BLaER1 treated with 17β-estradiol and CSF1 and Interleukin-3, amounts not matched to agents 10 nM and 100 nM (cell line): Measurements from ENCODE around the gene ZNF273.
"Not testable (repeated sequence)": the region's sequence is repeated elsewhere in the genome, so short reads cannot be mapped to it uniquely, and the experiment has no call there.

Source experiments
- H3K27ac ChIP-seq, 11 experiments: shearing (Covaris generic); formaldehyde crosslinking; 2 replicates each; pipeline ENCODE4 v1.8.1; 2022
- H3K27me3 ChIP-seq, 11 experiments: shearing (Covaris generic); formaldehyde crosslinking; 2 replicates each; pipeline ENCODE4 v1.8.1; 2022
- H3K36me3 ChIP-seq, 11 experiments: shearing (Covaris generic); formaldehyde crosslinking; 2 replicates each; pipeline ENCODE4 v1.8.1; 2022
- H3K4me1 ChIP-seq, 10 experiments: shearing (Covaris generic); formaldehyde crosslinking; 2 replicates each; pipeline ENCODE4 v1.8.1; 2022
- H3K4me2 ChIP-seq, 11 experiments: shearing (Covaris generic); formaldehyde crosslinking; 2 replicates each; pipeline ENCODE4 v1.8.1; 2022
- H3K4me3 ChIP-seq, 10 experiments: shearing (Covaris generic); formaldehyde crosslinking; 2 replicates each; pipeline ENCODE4 v1.8.1; 2022
- H3K9ac ChIP-seq, 11 experiments: shearing (Covaris generic); formaldehyde crosslinking; 2 replicates each; pipeline ENCODE4 v1.8.1; 2022
- H3K9me3 ChIP-seq, 11 experiments: shearing (Covaris generic); formaldehyde crosslinking; replicated peaks in 1 of 11; 2 replicates each; pipeline ENCODE4 v1.8.1; 2022
- H4K20me1 ChIP-seq, 11 experiments: shearing (Covaris generic); formaldehyde crosslinking; 2 replicates each; pipeline ENCODE4 v1.8.1; 2022
- Cebpa-rat ChIP-seq, 11 experiments: shearing (Covaris generic); IDR thresholded peaks; 2 replicates each; pipeline ENCODE4 v1.8.1; 2022

The ZNF273 gene

DNA sequence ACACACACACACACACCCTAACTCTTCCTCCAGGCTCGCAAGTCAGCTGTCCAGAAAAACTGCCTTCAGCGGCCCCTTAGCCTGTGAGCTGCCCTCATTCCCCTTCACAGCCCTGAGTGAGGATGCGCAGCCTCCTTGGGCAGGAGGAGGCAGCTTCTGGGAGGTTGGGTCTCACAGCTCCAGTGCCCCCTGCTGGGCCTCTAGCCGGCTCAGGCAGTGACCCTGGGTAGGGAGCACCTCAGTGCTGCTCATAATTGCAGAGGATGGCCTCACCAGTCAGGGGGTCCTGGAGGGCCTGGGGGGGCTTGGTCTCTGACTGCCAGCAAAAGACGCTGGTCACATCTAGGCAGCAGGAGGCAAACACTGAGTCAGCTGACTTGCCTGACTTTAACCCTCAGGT is 43.7 kb downstream of the ZNF273 start:
- Histone ChIP-seq H3K4me3 (no peak overlapping the region), H4K20me1 (no peaks in the 10 kb centered on the region), H3K9ac (no peak overlapping the region), H3K9me3 (peaks cover 0 to 9% (median 0%) of the 10 kb centered on the region in 11 experiments; a peak in 4 of 22 replicates), H3K27ac (no peak overlapping the region), H3K4me2 (no peak overlapping the region), H3K36me3 (no peaks in the 10 kb centered on the region), H3K4me1 (peaks cover 0 to 5% (median 0%) of the 10 kb centered on the region in 10 experiments; a peak in 1 of 20 replicates), H3K27me3 (no peaks in the 10 kb centered on the region)
- no peak for TF ChIP-seq Cebpa-rat (IDR thresholded peaks at IDR 0.05)

DNA sequence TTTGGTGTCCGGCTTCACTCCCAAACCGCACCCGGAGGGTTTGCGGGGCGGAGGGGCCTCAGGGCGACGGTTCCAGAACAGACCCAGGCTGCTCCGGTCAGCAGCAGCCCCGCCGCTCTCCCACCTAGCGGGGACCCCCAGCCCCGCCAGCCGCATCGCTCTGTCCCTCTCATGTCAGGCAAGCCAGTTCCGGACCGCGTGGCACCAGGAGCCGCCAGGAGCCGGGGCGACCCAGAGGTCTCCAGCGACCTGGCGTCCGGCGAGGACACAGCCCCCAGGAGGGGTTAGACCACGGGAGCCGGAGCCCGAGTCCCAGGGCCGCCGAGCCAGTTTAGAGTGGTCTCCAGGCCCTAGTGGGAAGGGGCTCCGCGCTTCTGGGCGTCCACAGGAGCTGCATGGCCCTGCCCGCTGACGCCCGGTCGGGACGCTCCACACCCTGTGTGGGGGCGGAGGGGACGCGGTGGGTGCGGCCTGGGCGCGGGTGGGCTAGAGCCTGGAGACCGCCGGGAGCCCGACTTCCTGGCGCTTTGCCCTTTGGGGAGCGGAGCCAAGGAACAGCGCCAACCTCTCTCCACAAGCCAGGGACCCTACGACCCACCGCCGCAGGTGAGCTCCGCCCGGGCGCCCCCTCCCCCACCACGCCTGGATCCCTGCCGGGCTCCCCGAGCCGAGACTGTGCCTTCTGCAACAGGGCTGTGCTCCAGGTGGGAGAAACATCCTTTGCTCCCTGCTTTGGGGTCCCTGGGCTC is 44.4 kb downstream of the ZNF273 start:
- H3K9ac ChIP-seq, result no peak overlapping the region
- H3K27ac ChIP-seq, result no peak overlapping the region
- no peak for TF ChIP-seq Cebpa-rat (IDR thresholded peaks at IDR 0.05)
- H3K4me1 ChIP-seq, result peaks cover 0 to 5% (median 0%) of the 10 kb centered on the region in 10 experiments; a peak in 1 of 20 replicates
- no peak overlapping the region for H3K4me2 ChIP-seq
- H3K27me3 ChIP-seq, result no peaks in the 10 kb centered on the region
- no peak overlapping the region for H3K4me3 ChIP-seq
- H4K20me1 ChIP-seq, result no peaks in the 10 kb centered on the region
- no peaks in the 10 kb centered on the region for H3K36me3 ChIP-seq
- H3K9me3 ChIP-seq, result peaks cover 0 to 9% (median 0%) of the 10 kb centered on the region in 11 experiments; a peak in 4 of 22 replicates

DNA sequence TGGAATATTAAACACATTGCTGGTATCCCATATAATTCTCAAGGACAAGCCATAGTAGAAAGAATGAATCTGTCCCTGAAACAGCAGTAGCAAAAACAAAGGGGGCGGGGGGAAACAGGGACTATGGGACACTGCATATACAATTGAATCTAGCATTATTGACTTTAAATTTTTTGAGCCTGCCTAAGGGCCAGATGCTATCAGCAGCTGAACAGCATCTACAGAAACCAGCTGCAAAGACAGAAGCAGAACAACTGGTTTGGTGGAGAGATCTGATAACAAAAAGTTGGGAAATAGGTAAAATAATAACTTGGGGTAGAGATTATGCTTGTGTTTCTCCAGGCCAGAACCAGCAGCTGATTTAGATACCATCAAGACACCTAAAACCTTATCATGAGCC is 45.7 kb downstream of the ZNF273 start:
- not testable (repeated sequence) for H3K27me3 ChIP-seq, H3K4me2 ChIP-seq, H4K20me1 ChIP-seq, H3K4me1 ChIP-seq, H3K27ac ChIP-seq, H3K36me3 ChIP-seq, H3K4me3 ChIP-seq, H3K9ac ChIP-seq, H3K9me3 ChIP-seq

DNA sequence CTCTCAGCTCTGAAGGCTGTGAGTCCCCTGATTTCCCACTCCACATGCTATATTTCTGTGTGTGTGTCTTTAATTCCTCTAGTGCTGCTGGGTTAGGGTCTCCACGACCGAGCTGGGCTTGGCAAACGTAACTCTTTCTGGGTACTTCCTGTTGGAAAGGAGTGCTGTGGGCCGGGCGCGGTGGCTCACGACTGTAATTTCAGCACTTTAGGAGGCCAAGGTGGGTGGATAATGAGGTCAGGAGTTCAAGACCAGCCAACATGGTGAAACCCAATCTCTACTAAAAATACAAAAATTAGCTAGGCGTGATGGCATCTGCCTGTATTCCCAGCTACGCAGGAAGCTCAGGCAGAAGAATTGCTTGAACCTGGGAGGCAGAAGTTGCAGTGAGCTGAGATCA is 47.6 kb downstream of the ZNF273 start:
- not testable (repeated sequence) for H3K9ac ChIP-seq, H3K4me2 ChIP-seq, H3K36me3 ChIP-seq, H3K27ac ChIP-seq, H4K20me1 ChIP-seq, H3K27me3 ChIP-seq, H3K4me3 ChIP-seq, H3K4me1 ChIP-seq
- H3K9me3 ChIP-seq, result peaks cover 0 to 16% (median 6%) of the 10 kb centered on the region in 11 experiments; a peak in 10 of 22 replicates

- Histone ChIP-seq H3K9ac (no peak overlapping the region), H3K4me3 (no peak overlapping the region), H3K9me3 (peaks cover 4 to 23% (median 11%) of the 10 kb centered on the region in 11 experiments; a peak in 14 of 22 replicates), H3K4me2 (no peak overlapping the region), H3K27me3 (no peaks in the 10 kb centered on the region), H4K20me1 (no peaks in the 10 kb centered on the region), H3K4me1 (peaks cover 0 to 5% (median 0%) of the 10 kb centered on the region in 10 experiments; a peak in 1 of 20 replicates), H3K36me3 (no peaks in the 10 kb centered on the region), H3K27ac (no peak overlapping the region)
- TF ChIP-seq Cebpa-rat (IDR thresholded peaks at IDR 0.05), result no peak
Observed at GRCh38 chr7:64951250-64951848, 48.3 kb downstream of the ZNF273 start.

DNA sequence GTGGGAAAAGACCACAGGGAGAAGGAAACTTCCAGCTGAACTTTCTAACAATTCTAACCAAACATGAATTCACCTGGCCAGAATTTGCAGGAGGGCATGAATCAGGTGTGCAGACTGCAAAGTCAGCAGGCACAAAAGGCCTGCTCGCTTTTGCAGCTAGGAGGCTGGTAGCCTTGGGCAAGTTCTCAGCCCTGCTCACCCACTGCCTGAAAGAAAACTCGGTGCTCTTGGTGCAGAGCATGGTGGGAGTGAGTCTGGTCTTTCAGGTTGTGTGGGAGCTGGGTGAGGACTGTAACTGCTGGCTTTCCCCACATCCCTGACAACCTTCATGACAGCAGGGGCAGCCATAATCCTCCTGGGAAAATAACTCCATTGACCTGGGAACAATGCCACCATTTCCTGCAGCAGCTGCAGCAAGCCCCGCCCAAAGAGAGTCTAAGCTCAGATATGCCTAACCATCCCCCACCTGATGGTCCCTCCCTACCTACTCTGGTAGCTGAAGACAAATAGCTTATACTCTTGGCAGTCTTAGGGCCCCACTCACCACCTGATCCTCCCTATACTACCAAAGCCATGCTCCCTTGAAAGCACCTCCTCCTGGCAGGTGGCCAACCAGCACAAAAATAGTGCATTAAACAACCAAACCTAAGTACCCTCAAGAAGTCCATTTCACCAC is 56.1 kb downstream of the ZNF273 start:
- H3K9me3 ChIP-seq, result peaks cover 62 to 84% (median 72%) of the 10 kb centered on the region in 11 experiments
- no peak overlapping the region for H3K27ac ChIP-seq
- peaks cover 0 to 18% (median 5%) of the 10 kb centered on the region in 11 experiments; a peak in 10 of 22 replicates for H3K36me3 ChIP-seq
- no peaks in the 10 kb centered on the region for H4K20me1 ChIP-seq
- H3K9ac ChIP-seq, result no peak overlapping the region
- H3K27me3 ChIP-seq, result no peaks in the 10 kb centered on the region
- peaks cover 0 to 8% (median 0%) of the 10 kb centered on the region in 10 experiments; a peak in 2 of 20 replicates for H3K4me1 ChIP-seq
- no peak for TF ChIP-seq Cebpa-rat (IDR thresholded peaks at IDR 0.05)
- peak overlapping the region in 1 of 11 experiments; percentile 18; a peak in 1 of 22 replicates for H3K4me2 ChIP-seq
- no peak overlapping the region for H3K4me3 ChIP-seq

DNA sequence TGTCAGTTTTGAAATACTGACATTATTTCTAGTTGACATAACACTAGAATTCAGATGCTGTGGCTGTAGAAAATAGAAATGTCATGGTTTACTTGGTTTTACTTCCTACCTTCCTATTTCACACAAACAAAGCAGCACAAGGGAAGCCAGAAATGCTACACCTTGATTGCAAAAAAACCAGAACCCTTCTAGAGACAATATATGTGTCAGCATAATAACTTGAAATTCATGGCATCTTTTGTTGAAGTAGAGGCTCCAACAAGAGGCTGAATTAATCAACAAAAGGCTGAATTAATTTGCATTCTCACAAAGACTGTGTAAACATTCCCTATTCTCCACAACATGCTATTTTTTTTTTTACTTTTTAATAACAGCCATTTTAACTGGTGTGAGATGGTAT is 62.5 kb downstream of the ZNF273 start:
- Histone ChIP-seq H3K9ac (no peak overlapping the region), H3K27me3 (no peaks in the 10 kb centered on the region), H3K36me3 (peaks cover 0 to 15% (median 3%) of the 10 kb centered on the region in 11 experiments; a peak in 6 of 22 replicates), H3K9me3 (peaks cover 53 to 78% (median 71%) of the 10 kb centered on the region in 11 experiments), H3K4me2 (no peak overlapping the region), H3K4me3 (no peak overlapping the region), H3K27ac (no peak overlapping the region), H3K4me1 (no peaks in the 10 kb centered on the region), H4K20me1 (no peaks in the 10 kb centered on the region)
- no peak for TF ChIP-seq Cebpa-rat (IDR thresholded peaks at IDR 0.05)

- H3K4me2 ChIP-seq, result no peak overlapping the region
- H3K36me3 ChIP-seq, result peaks cover 74 to 100% (median 88%) of the 10 kb centered on the region in 11 experiments
- no peak overlapping the region for H3K9ac ChIP-seq
- no peaks in the 10 kb centered on the region for H4K20me1 ChIP-seq
- H3K4me3 ChIP-seq, result peak overlapping the region in 9 of 10 experiments; percentile 3 to 36 (median 19); a peak in 10 of 20 replicates
- H3K27me3 ChIP-seq, result no peaks in the 10 kb centered on the region
- H3K27ac ChIP-seq, result no peak overlapping the region
- H3K4me1 ChIP-seq, result no peaks in the 10 kb centered on the region
- TF ChIP-seq Cebpa-rat (IDR thresholded peaks at IDR 0.05), result no peak
- H3K9me3 ChIP-seq, result peaks cover 93 to 100% (median 100%) of the 10 kb centered on the region in 11 experiments
Observed at GRCh38 chr7:64978497-64979203, 75.6 kb downstream of the ZNF273 start.
